GM18907 (cell line): ENCODE results near the gene GTSE1.

Experiments used
- ATAC-seq: cut with Tn5 transposase; IDR thresholded peaks from one replicate; pipeline ENCODE4 v1.9.1; 2021; ENCODE audit warnings: mild to moderate bottlenecking, moderate library complexity; ENCODE audit not compliant: unreplicated experiment

GTSE1 gene

GRCh38 chr22:46377525-46378425, 81.1 kb downstream of the GTSE1 start:
- ATAC-seq, result no peak

DNA sequence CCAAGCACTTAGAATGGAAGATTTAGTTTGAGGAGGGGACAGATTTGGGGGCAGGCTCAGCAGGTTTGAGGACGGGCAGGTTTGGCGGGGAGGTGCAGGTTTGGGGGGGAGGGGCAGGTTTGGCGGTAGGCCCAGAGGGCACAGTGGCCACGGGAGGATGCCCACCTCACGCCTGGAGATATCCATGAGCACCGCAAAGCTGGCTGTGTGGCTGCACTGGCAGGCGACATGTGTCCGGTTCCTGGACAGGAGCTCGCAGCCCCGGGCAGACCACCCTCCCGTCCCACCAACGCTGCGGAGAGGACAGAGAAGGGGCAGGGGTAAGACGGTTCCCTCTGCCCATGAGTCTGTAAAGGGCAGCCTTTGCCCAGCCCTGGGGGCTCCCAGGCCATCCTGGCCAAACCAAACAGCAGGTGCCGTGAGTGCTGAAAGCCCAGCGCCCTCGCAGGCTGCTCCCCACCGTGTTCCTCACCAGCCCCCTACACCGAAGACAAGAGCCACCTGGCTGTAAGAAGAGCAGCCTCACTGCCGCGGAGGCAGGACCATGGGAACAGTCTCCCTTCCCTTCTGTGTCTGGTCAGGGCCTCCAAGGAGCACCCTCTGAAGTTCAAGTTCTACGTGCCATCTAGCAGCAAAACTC, 81.9 kb downstream of the GTSE1 start:
- ATAC-seq, result no peak

DNA sequence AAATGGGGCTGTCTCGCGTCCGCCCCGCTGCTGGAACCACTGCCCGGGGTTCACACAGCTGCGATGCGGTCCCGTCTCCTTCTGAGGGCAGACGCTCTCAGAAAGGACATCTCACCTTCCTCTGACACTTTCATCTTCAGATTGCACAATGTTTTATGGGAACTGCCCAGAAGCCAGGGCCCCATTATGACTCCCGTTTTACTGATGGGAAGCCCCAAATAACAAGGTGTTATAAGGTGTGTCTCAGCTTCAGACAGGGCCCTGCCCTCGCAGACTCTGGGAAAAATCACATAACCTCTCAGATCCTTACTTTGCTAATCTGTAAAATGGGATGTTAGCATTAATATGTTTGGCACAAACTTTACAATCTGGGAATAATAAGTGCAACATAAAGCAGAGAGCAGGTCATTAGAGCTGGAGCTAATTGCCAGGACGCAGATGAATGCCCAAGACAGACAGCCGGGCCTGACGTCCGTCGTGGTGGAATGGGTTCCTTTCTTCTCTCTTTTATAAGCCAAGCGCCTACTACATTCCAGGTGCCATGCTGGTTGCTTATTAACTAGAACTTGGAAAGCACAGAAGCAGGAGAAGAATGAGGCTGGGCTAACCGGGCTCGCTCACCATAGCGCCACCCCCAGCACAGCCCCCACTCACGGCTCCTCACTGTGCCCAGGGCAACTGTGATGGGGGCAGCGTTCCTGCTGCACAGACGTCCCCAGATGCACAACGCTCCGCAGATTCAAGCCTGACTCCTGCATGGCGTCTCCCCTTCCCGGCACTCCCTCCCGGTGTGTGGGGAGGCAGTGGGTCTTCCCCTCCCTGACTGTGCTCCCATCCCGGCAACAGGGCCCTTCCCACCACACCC, 82.6 kb downstream of the GTSE1 start:
- no peak for ATAC-seq

DNA sequence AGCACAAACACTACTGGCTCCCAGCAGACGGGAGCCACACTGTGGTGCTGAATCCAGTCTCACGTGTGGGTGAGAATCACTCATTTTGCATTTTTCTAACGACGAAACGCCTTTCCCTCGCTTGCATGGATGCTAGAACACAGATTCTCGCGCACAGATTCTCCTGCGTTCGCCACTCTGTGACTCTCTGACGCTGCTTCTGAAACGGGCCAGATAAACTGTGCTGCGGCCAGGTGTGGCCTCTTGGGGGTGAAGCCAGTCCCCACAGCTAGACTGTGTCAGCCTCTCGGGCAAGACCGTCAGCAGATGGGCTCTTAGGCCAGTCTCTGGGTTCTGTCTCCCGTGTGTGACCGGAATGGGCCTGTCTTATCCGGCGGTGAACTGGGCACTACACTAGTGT, 83.4 kb downstream of the GTSE1 start:
- ATAC-seq, result no peak
